OCI-LY7 (cell line): Measurements from ENCODE around the gene ZSCAN10. TPM values are rescaled to one million over a fixed set of nuclear protein-coding genes. Genes with fewer than 3 reads are reported as not detected.

Experiments used
- BruUV-seq: library from RNA; stranded (reverse); fragments of 400-500 nt; replicated peaks from 2 replicates; lab custom pipeline; 2021; lab: Mats Ljungman, UMichigan
- CTCF ChIA-PET: fragments of 300-600 bp; sonication (Branson Sonifier 250); formaldehyde crosslinking; loops from one replicate; lab custom pipeline; 2022; ENCODE audit warnings: antibody characterized with exemption; ENCODE audit not compliant: unreplicated experiment; lab: Charles Lee
- POLR2A ChIA-PET: fragments of 300-600 bp; sonication (Branson Sonifier 250); formaldehyde crosslinking; loops from one replicate; lab custom pipeline; 2022; ENCODE audit warnings: antibody characterized with exemption; lab: Charles Lee
- DNase-seq: peaks from one replicate; pipeline ENCODE4 v3.0.0-alpha.2; 2015; ENCODE audit warnings: low spot score
- H2AFZ ChIP-seq: fragments of 200-600 bp; sonication (generic), shearing (Covaris generic); 2 replicates; pipeline ENCODE4 v1.6.1; 2014; ENCODE audit warnings: mild to moderate bottlenecking, antibody characterized with exemption, low read length, moderate library complexity
- H3K27ac ChIP-seq: fragments of 200-600 bp; sonication (generic); 2 replicates; pipeline ENCODE4 v1.5.1; 2014; ENCODE audit warnings: mixed run types, low read depth, mild to moderate bottlenecking, moderate library complexity, low read length, inconsistent platforms; ENCODE audit not compliant: poor library complexity, severe bottlenecking
- H3K36me3 ChIP-seq: fragments of 200-600 bp; sonication (generic); 2 replicates; pipeline ENCODE4 v1.6.1; 2014; ENCODE audit warnings: mild to moderate bottlenecking, antibody characterized with exemption, low read length, moderate library complexity, mixed read lengths; ENCODE audit not compliant: insufficient read depth
- H3K4me1 ChIP-seq: fragments of 200-600 bp; sonication (generic); 2 replicates; pipeline ENCODE4 v1.5.1; 2014; ENCODE audit warnings: mild to moderate bottlenecking, low read length; ENCODE audit not compliant: insufficient read depth, poor library complexity, severe bottlenecking
- H3K4me2 ChIP-seq: fragments of 200-600 bp; sonication (generic); 2 replicates; pipeline ENCODE4 v1.6.1; 2014; ENCODE audit warnings: mild to moderate bottlenecking, low read length
- H3K4me3 ChIP-seq: fragments of 200-600 bp; sonication (generic); 2 replicates; pipeline ENCODE4 v1.5.1; 2014; ENCODE audit warnings: mild to moderate bottlenecking, low read depth, low read length; ENCODE audit not compliant: poor library complexity, severe bottlenecking
- H3K79me2 ChIP-seq: fragments of 200-600 bp; sonication (generic); 2 replicates; pipeline ENCODE4 v1.6.1; 2016; ENCODE audit warnings: low read depth, mild to moderate bottlenecking, low read length, moderate library complexity, mixed read lengths; ENCODE audit not compliant: insufficient read depth
- H3K9me2 ChIP-seq: fragments of 200-600 bp; sonication (generic); 2 replicates; pipeline ENCODE4 v1.6.1; 2016; ENCODE audit warnings: mild to moderate bottlenecking, low read length, mixed read lengths; ENCODE audit not compliant: insufficient read depth
- H3K9me3 ChIP-seq: fragments of 200-600 bp; sonication (generic); 2 replicates; pipeline ENCODE4 v1.6.1; 2014; ENCODE audit warnings: mild to moderate bottlenecking, mixed run types, low read length, mixed read lengths
- H4K20me1 ChIP-seq: fragments of 200-600 bp; sonication (generic); 2 replicates; pipeline ENCODE4 v1.6.1; 2014; ENCODE audit warnings: mild to moderate bottlenecking, antibody characterized with exemption, low read length, moderate library complexity, mixed read lengths; ENCODE audit not compliant: insufficient read depth
- EZH2phosphoT487 ChIP-seq: fragments of 200-600 bp; sonication (generic); IDR thresholded peaks from 2 replicates; pipeline ENCODE4 v1.6.1; 2018; ENCODE audit warnings: low read depth, borderline replicate concordance, mild to moderate bottlenecking, mixed run types, antibody characterized with exemption, low read length, moderate library complexity, mixed read lengths
- intact Hi-C: fragments of 100-400 bp; cut with micrococcal nuclease; formaldehyde crosslinking; loops from one replicate; pipeline ENCODE4 v1.10.0; 2022; ENCODE audit not compliant: unreplicated experiment
- total RNA-seq, 2 experiments: library from RNA; depleted of rRNA in 1 of 2; stranded (reverse); fragments of >200 nt in 1 of 2; shearing (Covaris generic) in 1 of 2; gene quantifications; 2 replicates each; pipeline ENCODE4 v1.2.3, GENCODE V29; 2014 to 2022
- TF ChIP-seq, protein P1 (sequence below): fragments of 200-600 bp; sonication (generic); conservative IDR thresholded peaks from 2 replicates; pipeline ENCODE4 v1.5.1; 2014; ENCODE audit warnings: mild to moderate bottlenecking, antibody characterized with exemption, low read length, moderate library complexity, mixed read lengths

Gene ZSCAN10
- total RNA-seq, 2 experiments from 2014 or later = 0.09 to 0.49 TPM

GRCh38 chr16:3095869-3096268 lies 3.2 kb downstream of the ZSCAN10 start:
- Histone ChIP-seq H3K27ac (no peak overlapping the region), H3K4me1 (peaks cover 39% of the 10 kb centered on the region), H3K4me2 (0 out of 2 replicates have a peak overlapping the region, but pooled peaks have one; percentile 37), H3K36me3 (no peaks in the 10 kb centered on the region), H3K79me2 (no peaks in the 10 kb centered on the region), H2AFZ (peak overlapping the region; percentile 33; the same call in 1 of the 2 replicates), H3K4me3 (no peak overlapping the region), H4K20me1 (no peaks in the 10 kb centered on the region), H3K9me2 (no peaks in the 10 kb centered on the region), H3K9me3 (no peaks in the 10 kb centered on the region)
- TF ChIP-seq, protein P1, sequence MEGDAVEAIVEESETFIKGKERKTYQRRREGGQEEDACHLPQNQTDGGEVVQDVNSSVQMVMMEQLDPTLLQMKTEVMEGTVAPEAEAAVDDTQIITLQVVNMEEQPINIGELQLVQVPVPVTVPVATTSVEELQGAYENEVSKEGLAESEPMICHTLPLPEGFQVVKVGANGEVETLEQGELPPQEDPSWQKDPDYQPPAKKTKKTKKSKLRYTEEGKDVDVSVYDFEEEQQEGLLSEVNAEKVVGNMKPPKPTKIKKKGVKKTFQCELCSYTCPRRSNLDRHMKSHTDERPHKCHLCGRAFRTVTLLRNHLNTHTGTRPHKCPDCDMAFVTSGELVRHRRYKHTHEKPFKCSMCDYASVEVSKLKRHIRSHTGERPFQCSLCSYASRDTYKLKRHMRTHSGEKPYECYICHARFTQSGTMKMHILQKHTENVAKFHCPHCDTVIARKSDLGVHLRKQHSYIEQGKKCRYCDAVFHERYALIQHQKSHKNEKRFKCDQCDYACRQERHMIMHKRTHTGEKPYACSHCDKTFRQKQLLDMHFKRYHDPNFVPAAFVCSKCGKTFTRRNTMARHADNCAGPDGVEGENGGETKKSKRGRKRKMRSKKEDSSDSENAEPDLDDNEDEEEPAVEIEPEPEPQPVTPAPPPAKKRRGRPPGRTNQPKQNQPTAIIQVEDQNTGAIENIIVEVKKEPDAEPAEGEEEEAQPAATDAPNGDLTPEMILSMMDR = peak; percentile 71
- TF ChIP-seq EZH2phosphoT487 = no peak
- peak; percentile 77 for DNase-seq
- BruUV-seq = no TSS peak
- POLR2A ChIA-PET = no interaction called here
- intact Hi-C loops = no loop called here
- CTCF ChIA-PET = interaction anchor here (0.6 to 0.7 kb wide), 2 partner anchors 34 to 148 kb away, joined by 3 read pairs; no protein-coding TSS in a partner anchor

DNA sequence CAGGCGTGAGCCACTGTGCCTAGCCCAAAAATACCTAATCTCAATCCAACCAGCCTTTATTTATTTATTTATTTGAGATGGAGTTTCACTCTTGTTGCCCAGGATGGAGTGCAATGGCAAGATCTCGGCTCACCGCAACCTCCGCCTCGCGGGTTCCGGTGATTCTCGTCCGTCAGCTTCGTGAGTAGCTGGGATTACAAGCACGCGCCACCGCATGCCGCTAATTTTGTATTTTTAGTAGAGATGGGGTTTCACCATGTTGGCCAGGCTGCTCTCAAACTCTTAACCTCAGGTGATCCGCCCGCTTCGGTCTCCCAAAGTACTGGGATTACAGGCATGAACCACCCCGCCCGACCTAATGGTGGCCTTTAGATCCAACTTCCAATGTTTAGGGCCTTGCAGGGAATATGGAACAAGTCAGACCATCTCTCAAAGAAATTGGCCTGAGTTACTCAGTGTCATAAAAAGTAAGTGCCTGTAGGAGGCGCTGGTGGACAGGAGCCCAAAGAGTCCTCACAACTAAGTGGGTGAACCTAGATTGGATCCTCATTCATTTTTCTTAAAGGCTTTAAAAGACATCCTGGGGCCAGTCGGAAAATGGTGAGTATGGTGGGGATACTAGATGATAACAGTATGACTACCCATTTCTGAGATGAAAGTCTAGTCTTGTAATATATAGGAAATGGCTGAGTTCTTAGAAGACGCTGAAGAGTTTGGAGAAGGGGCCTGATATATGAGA lies 4.6 kb downstream of the ZSCAN10 start:
- intact Hi-C loops = loop anchor here (1.0 kb wide), 1 partner anchor 35 kb away; no protein-coding TSS in a partner anchor
- CTCF ChIA-PET = no interaction called here
- no peak for TF ChIP-seq EZH2phosphoT487
- TF ChIP-seq, protein P1 = peak; percentile 89
- Histone ChIP-seq H2AFZ (no peak overlapping the region), H3K4me3 (no peak overlapping the region), H3K36me3 (no peaks in the 10 kb centered on the region), H3K9me2 (no peaks in the 10 kb centered on the region), H4K20me1 (no peaks in the 10 kb centered on the region), H3K27ac (no peak overlapping the region), H3K9me3 (no peaks in the 10 kb centered on the region), H3K4me2 (no peak overlapping the region), H3K4me1 (peaks cover 26% of the 10 kb centered on the region), H3K79me2 (no peaks in the 10 kb centered on the region)
- POLR2A ChIA-PET = interaction anchor here (1.1 kb wide), 1 partner anchor 40 kb away, joined by 3 read pairs; the partner anchor contains the start of gene ZNF213
- peak; percentile 62 for DNase-seq
- no TSS peak for BruUV-seq

GRCh38 chr16:3092501-3092941 lies 6.6 kb downstream of the ZSCAN10 start:
- Histone ChIP-seq H3K4me1 (peaks cover 26% of the 10 kb centered on the region), H3K4me2 (peak overlapping the region; percentile 48), H3K79me2 (no peaks in the 10 kb centered on the region), H3K36me3 (no peaks in the 10 kb centered on the region), H3K9me3 (no peaks in the 10 kb centered on the region), H4K20me1 (no peaks in the 10 kb centered on the region), H3K9me2 (no peaks in the 10 kb centered on the region), H3K4me3 (no peak overlapping the region), H3K27ac (no peak overlapping the region), H2AFZ (peak overlapping the region; percentile 74; the same call in 1 of the 2 replicates)
- no TSS peak for BruUV-seq
- POLR2A ChIA-PET = no interaction called here
- TF ChIP-seq, protein P1 = no peak
- no peak for TF ChIP-seq EZH2phosphoT487
- intact Hi-C loops = no loop called here
- CTCF ChIA-PET = no interaction called here
- DNase-seq = no peak
